CD4-positive, alpha-beta memory T cell (primary cell): ENCODE results near the gene CCDC141. TPM values are rescaled to one million over a fixed set of nuclear protein-coding genes. Genes with fewer than 3 reads are reported as not detected.

Experiments used
- CTCF ChIA-PET: fragments of 350-600 bp; sonication (Branson Sonifier 250); formaldehyde crosslinking; loops from one replicate; lab custom pipeline; 2021; ENCODE audit warnings: inconsistent platforms; ENCODE audit not compliant: partially characterized antibody; lab: Charles Lee
- POLR2A ChIA-PET: fragments of 350-600 bp; sonication (Branson Sonifier 250); formaldehyde crosslinking; loops from one replicate; lab custom pipeline; 2021; ENCODE audit not compliant: partially characterized antibody; lab: Charles Lee
- DNase-seq, 5 donors: peaks; one replicate each; pipeline versions ENCODE4 v3.0.0 to v3.0.0-alpha.2; 2020 to 2022; ENCODE audit warnings: mixed read lengths in 1 of 5
- H3K27ac ChIP-seq: one replicate; pipeline ENCODE4 v1.7.0; 2013; ENCODE audit warnings: low read depth, low read length
- H3K27me3 ChIP-seq: 2 replicates; pipeline ENCODE4 v1.7.0; 2013; ENCODE audit warnings: mild to moderate bottlenecking, low read length, moderate library complexity; ENCODE audit not compliant: insufficient read depth
- H3K36me3 ChIP-seq: 2 replicates; pipeline ENCODE4 v1.7.0; 2013; ENCODE audit warnings: mild to moderate bottlenecking, low read length, moderate library complexity; ENCODE audit not compliant: insufficient read depth
- H3K4me1 ChIP-seq: 2 replicates; pipeline ENCODE4 v1.7.0; 2013; ENCODE audit warnings: mild to moderate bottlenecking, low read length, moderate library complexity; ENCODE audit not compliant: insufficient read depth
- H3K4me3 ChIP-seq, 2 donors: one replicate each; pipeline ENCODE4 v1.7.0; 2013; ENCODE audit warnings: low read length in 2 of 2, mild to moderate bottlenecking in 1 of 2
- H3K9me3 ChIP-seq, 2 donors: one replicate each; pipeline ENCODE4 v1.7.0; 2013; ENCODE audit warnings: low read length in 2 of 2, control low read depth in 1 of 2; ENCODE audit not compliant: control insufficient read depth in 1 of 2
- H3K27ac Mint-ChIP-seq, 7 donors: one replicate each; pipeline ENCODE4 v1.8.0; 2020 to 2021; ENCODE audit warnings: mixed read lengths in 7 of 7, mild to moderate bottlenecking in 6 of 7, inconsistent platforms in 3 of 7, moderate library complexity in 3 of 7
- H3K27me3 Mint-ChIP-seq, 2 donors: one replicate each; pipeline ENCODE4 v1.8.0; 2020 to 2021; ENCODE audit warnings: mixed read lengths in 2 of 2
- H3K36me3 Mint-ChIP-seq, 2 donors: one replicate each; pipeline ENCODE4 v1.8.0; 2020 to 2021; ENCODE audit warnings: mixed read lengths in 2 of 2, inconsistent platforms in 1 of 2, mild to moderate bottlenecking in 1 of 2
- H3K4me1 Mint-ChIP-seq, 4 donors: one replicate each; pipeline ENCODE4 v1.8.0; 2020 to 2021; ENCODE audit warnings: mixed read lengths in 4 of 4, mild to moderate bottlenecking in 1 of 4
- H3K4me3 Mint-ChIP-seq, 8 donors: one replicate each; pipeline ENCODE4 v1.8.0; 2020 to 2021; ENCODE audit warnings: mixed read lengths in 8 of 8, mild to moderate bottlenecking in 7 of 8, moderate library complexity in 6 of 8, inconsistent platforms in 3 of 8
- H3K9me3 Mint-ChIP-seq, 8 donors: one replicate each; pipeline ENCODE4 v1.8.0; 2020 to 2021; ENCODE audit warnings: mixed read lengths in 8 of 8, mild to moderate bottlenecking in 5 of 8, inconsistent platforms in 3 of 8, moderate library complexity in 1 of 8
- intact Hi-C: fragments of 100-400 bp; cut with micrococcal nuclease; formaldehyde crosslinking; loops from one replicate; pipeline ENCODE4 v1.15.1; 2023
- polyA plus RNA-seq, 2 donors: library from polyadenylated mRNA; unstranded; fragments of 300-500 nt; fragmentation: Illumina TruSeq; gene quantifications; one replicate each; pipeline ENCODE4 v1.2.3, GENCODE V29; 2021
- total RNA-seq, 2 experiments: library from RNA; stranded (reverse); gene quantifications; one replicate each; pipeline ENCODE4 v1.2.3, GENCODE V29; 2021

CCDC141 gene
- total and polyA plus RNA-seq, 4 experiments from 2014 or later: 0.73 to 8.2 (median 5.3) TPM

GRCh38 chr2:178787934-178788333, 262.0 kb downstream of the CCDC141 start:
- H3K27ac Mint-ChIP-seq: no peak overlapping the region
- H3K9me3 ChIP-seq: no peaks in the 10 kb centered on the region
- H3K4me1 Mint-ChIP-seq: no peaks in the 10 kb centered on the region
- H3K4me3 Mint-ChIP-seq: no peak overlapping the region
- H3K27me3 ChIP-seq: no peaks in the 10 kb centered on the region
- no peak overlapping the region for H3K27ac ChIP-seq
- H3K36me3 ChIP-seq: no peaks in the 10 kb centered on the region
- H3K4me3 ChIP-seq: no peak overlapping the region
- H3K4me1 ChIP-seq: no peaks in the 10 kb centered on the region
- no peak for DNase-seq
- ChIA-PET CTCF (no interaction called here), POLR2A (no interaction called here)
- no peaks in the 10 kb centered on the region for H3K36me3 Mint-ChIP-seq
- H3K9me3 Mint-ChIP-seq: no peaks in the 10 kb centered on the region
- intact Hi-C loops: no loop called here
- H3K27me3 Mint-ChIP-seq: peaks cover 0 to 3% of the 10 kb centered on the region in 2 donors

GRCh38 chr2:178787155-178787554, 262.8 kb downstream of the CCDC141 start:
- no peaks in the 10 kb centered on the region for H3K36me3 Mint-ChIP-seq
- no peaks in the 10 kb centered on the region for H3K27me3 ChIP-seq
- no peaks in the 10 kb centered on the region for H3K4me1 ChIP-seq
- intact Hi-C loops: no loop called here
- POLR2A ChIA-PET: no interaction called here
- no peak overlapping the region for H3K27ac ChIP-seq
- CTCF ChIA-PET: no interaction called here
- H3K4me3 ChIP-seq: no peak overlapping the region
- H3K4me1 Mint-ChIP-seq: no peaks in the 10 kb centered on the region
- no peak overlapping the region for H3K4me3 Mint-ChIP-seq
- DNase-seq: no peak
- H3K27ac Mint-ChIP-seq: no peak overlapping the region
- H3K9me3 Mint-ChIP-seq: no peaks in the 10 kb centered on the region
- H3K27me3 Mint-ChIP-seq: peaks cover 0 to 3% of the 10 kb centered on the region in 2 donors
- H3K36me3 ChIP-seq: no peaks in the 10 kb centered on the region
- H3K9me3 ChIP-seq: no peaks in the 10 kb centered on the region

- ChIA-PET POLR2A (no interaction called here), CTCF (no interaction called here)
- DNase-seq: no peak
- H3K4me1 ChIP-seq: no peaks in the 10 kb centered on the region
- no peaks in the 10 kb centered on the region for H3K36me3 Mint-ChIP-seq
- H3K9me3 ChIP-seq: no peaks in the 10 kb centered on the region
- no peaks in the 10 kb centered on the region for H3K27me3 ChIP-seq
- H3K4me3 Mint-ChIP-seq: no peak overlapping the region
- no peak overlapping the region for H3K27ac Mint-ChIP-seq
- no peaks in the 10 kb centered on the region for H3K27me3 Mint-ChIP-seq
- no peaks in the 10 kb centered on the region for H3K4me1 Mint-ChIP-seq
- H3K36me3 ChIP-seq: no peaks in the 10 kb centered on the region
- H3K4me3 ChIP-seq: no peak overlapping the region
- no peaks in the 10 kb centered on the region for H3K9me3 Mint-ChIP-seq
- intact Hi-C loops: no loop called here
- no peak overlapping the region for H3K27ac ChIP-seq
These were observed 266.0 kb downstream of the CCDC141 start for GRCh38 chr2:178783889-178784288.

- POLR2A ChIA-PET: no interaction called here
These were observed 267.7 kb downstream of the CCDC141 start for GRCh38 chr2:178782236-178782635.

More at GRCh38 chr2:178782236-178782635, 267.7 kb downstream of the CCDC141 start:
- no peaks in the 10 kb centered on the region for H3K9me3 ChIP-seq
- DNase-seq: no peak
- H3K27ac Mint-ChIP-seq: no peak overlapping the region
- no peaks in the 10 kb centered on the region for H3K9me3 Mint-ChIP-seq
- H3K4me1 ChIP-seq: no peaks in the 10 kb centered on the region
- intact Hi-C loops: no loop called here
- no peak overlapping the region for H3K4me3 Mint-ChIP-seq
- H3K27me3 ChIP-seq: no peaks in the 10 kb centered on the region
- H3K4me3 ChIP-seq: no peak overlapping the region
- H3K36me3 Mint-ChIP-seq: no peaks in the 10 kb centered on the region
- H3K4me1 Mint-ChIP-seq: no peaks in the 10 kb centered on the region
- CTCF ChIA-PET: no interaction called here
- H3K36me3 ChIP-seq: no peaks in the 10 kb centered on the region
- no peaks in the 10 kb centered on the region for H3K27me3 Mint-ChIP-seq
- H3K27ac ChIP-seq: no peak overlapping the region

Other genes starting within 250 kb of the CCDC141 start
- 1 to 10 TPM; 8.1 to 8.6 TPM for gene TTN, start 242.7 kb downstream of the CCDC141 start, total RNA-seq
- gene TTN, start 242.7 kb downstream of the CCDC141 start, polyA plus RNA-seq: 1 to 10 TPM in 1 of 2 donors, under 1 TPM in 1; 0.22 to 2.0 TPM
- 10 to 100 TPM; 11.5 to 11.9 TPM for gene SESTD1, start 214.7 kb upstream of the CCDC141 start, total RNA-seq
- gene SESTD1, start 214.7 kb upstream of the CCDC141 start, polyA plus RNA-seq: 1 to 10 TPM in 1 of 2 donors, under 1 TPM in 1; 0.81 to 2.5 TPM